Measurements from ENCODE around the gene SLC6A8.

Gene SLC6A8

DNA sequence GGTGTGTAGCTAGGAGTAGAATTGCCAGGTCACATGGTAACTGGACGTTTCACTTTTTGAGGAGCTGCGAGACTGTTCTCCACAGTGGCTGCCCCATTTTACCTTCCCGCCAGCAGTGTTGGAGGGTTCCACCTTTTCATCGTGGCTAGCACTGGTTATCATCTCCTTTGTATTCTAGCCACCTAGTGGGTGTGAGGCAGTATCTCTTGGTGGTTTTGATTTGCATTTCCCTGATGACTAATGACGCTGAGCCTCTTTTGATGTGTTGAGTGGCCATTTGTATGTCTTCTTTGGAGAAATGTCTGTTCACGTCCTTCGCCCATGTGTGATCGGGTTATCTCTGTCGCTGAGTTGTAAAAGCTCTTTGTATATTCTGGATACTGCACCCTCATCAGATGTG, 47.5 kb downstream of the SLC6A8 start:
- TF ChIP-seq, protein P1, sequence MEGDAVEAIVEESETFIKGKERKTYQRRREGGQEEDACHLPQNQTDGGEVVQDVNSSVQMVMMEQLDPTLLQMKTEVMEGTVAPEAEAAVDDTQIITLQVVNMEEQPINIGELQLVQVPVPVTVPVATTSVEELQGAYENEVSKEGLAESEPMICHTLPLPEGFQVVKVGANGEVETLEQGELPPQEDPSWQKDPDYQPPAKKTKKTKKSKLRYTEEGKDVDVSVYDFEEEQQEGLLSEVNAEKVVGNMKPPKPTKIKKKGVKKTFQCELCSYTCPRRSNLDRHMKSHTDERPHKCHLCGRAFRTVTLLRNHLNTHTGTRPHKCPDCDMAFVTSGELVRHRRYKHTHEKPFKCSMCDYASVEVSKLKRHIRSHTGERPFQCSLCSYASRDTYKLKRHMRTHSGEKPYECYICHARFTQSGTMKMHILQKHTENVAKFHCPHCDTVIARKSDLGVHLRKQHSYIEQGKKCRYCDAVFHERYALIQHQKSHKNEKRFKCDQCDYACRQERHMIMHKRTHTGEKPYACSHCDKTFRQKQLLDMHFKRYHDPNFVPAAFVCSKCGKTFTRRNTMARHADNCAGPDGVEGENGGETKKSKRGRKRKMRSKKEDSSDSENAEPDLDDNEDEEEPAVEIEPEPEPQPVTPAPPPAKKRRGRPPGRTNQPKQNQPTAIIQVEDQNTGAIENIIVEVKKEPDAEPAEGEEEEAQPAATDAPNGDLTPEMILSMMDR (IDR thresholded peaks at IDR 0.05; ENCODE audit: control insufficient read depth, insufficient read depth, low read depth, low read length, missing control alignments) = no peak
- H3K4me3 ChIP-seq (ENCODE audit: control insufficient read depth, low read depth, low read length) = no peak overlapping the region
- no peak for DNase-seq (ENCODE audit: low read depth)

DNA sequence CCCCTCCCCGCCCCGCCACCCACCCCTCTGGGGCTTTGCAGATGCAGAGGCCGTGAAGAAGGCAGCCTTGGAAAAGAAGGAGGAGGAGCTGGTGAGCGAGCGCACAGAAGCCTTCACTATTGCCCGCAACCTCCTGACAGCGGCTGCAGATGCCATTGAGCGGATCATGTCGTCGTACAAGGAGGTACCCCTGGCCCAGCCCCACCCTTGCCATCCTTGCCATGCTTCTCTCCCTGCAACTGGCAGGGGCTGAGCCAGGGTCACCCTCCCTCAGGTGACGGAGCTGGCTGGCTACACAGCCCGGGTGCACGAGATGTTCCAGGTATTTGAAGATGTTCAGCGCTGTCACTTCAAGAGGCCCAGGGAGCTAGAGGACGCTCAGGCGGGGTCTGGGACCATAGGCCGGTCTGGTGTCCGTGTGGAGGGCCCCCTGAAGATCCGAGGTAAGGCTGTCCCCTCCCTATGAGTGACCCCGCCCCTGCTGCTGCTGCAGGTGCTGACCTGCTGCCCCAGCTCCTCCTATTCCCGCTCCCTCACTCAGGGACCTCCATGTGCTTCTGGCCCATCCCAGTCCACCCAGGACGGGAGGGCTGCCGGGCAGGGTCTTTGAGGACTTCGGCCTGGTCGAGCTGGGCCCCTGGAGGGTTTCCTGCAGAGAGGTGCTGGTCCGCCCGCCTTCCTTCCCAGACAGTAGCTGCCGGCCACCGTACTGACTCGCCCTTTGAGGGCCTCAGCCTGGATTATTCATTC, 48.5 kb downstream of the SLC6A8 start:
- no peak for DNase-seq (ENCODE audit: low read depth)
- no peak overlapping the region for H3K4me3 ChIP-seq (ENCODE audit: control insufficient read depth, low read depth, low read length)
- TF ChIP-seq, protein P1 (IDR thresholded peaks at IDR 0.05; ENCODE audit: control insufficient read depth, insufficient read depth, low read depth, low read length, missing control alignments) = no peak

DNA sequence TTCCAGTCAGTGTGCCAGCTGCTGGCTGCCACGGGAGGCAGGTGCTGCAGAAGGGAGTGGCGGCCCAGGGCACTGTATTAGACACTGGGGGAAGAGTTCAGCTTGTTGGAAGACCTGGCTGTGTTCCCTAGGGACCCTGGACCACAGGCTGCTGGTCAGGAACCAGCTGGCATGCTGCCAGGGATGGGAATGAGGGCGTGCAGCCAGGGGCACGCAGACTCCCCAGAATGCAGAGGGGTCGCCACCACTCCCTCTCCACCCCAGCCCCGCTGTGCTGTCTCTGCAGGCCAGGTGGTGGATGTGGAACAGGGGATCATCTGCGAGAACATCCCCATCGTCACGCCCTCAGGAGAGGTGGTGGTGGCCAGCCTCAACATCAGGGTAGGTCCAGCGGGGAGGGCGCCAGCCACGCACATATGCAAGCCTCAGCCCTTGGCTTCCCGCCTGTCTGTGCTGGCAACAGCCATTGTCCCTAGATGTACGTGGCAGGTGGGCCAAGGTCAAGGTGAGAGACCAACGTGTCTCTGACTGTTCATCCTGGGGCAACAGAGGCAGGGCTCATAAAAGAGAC, 49.2 kb downstream of the SLC6A8 start:
- DNase-seq (ENCODE audit: low read depth) = no peak
- no peak overlapping the region for H3K4me3 ChIP-seq (ENCODE audit: control insufficient read depth, low read depth, low read length)
- TF ChIP-seq, protein P1 (IDR thresholded peaks at IDR 0.05; ENCODE audit: control insufficient read depth, insufficient read depth, low read depth, low read length, missing control alignments) = no peak

DNA sequence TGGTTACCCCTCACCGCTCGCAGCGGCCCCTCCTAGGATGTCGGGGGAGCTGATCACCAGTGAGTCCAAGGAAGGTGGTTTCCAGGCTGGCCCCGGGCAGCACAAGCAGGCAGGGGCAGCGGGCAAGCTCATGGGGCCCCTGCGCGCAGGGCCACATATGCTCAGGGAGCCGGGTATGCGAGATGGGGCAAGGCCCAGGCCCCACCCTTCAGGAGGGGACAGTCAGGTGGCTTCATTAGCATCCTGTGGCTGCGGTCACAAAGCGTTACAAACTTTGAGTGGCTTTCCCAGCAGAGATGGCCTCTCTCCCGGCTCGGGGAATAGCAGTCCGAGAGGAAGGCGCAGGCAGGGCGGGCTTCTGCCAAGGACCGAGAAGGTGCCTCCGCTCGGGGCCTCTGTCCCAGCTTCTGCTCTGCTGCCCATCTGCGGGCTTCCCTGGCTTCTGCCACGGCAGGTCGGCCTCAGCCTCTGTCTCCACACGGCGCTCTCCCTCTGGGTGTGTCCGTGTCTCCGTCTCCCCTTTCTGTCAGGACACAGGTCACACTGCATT, 50.4 kb downstream of the SLC6A8 start:
- no peak for DNase-seq (ENCODE audit: low read depth)
- H3K4me3 ChIP-seq (ENCODE audit: control insufficient read depth, low read depth, low read length) = no peak overlapping the region
- TF ChIP-seq, protein P1 (IDR thresholded peaks at IDR 0.05; ENCODE audit: control insufficient read depth, insufficient read depth, low read depth, low read length, missing control alignments) = no peak

DNA sequence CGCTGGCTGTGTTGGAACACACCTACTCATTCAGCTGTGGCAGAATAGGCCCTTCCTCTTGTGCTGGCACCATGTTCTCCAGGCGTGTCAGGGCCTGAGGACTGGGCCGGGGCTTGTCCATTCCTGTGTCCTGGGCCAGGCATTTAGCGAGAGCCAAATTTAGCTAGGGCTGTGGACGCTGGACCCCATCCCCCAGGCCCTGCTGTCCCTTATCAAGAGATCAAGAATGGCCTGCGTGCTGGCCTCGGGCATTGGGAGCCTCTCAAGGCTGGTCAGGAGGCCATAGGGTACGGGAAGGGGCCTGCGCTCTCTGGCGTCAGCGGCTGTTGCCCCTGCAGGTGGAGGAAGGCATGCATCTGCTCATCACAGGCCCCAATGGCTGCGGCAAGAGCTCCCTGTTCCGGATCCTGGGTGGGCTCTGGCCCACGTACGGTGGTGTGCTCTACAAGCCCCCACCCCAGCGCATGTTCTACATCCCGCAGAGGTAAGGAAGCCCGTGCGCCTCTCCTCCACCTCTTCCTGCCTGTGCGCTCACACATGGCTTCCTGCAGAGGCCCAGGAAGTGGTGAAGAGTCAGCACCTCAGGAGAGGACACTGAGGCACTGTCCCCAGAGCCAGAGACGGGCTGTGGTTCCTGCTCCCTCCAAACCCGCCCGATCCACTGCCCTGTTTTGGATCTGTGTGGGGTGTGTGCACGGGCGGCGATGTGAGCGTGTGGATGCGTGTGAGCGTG, 52.2 kb downstream of the SLC6A8 start:
- TF ChIP-seq, protein P1 (IDR thresholded peaks at IDR 0.05; ENCODE audit: control insufficient read depth, insufficient read depth, low read depth, low read length, missing control alignments) = no peak
- no peak for DNase-seq (ENCODE audit: low read depth)
- H3K4me3 ChIP-seq (ENCODE audit: control insufficient read depth, low read depth, low read length) = no peak overlapping the region

DNA sequence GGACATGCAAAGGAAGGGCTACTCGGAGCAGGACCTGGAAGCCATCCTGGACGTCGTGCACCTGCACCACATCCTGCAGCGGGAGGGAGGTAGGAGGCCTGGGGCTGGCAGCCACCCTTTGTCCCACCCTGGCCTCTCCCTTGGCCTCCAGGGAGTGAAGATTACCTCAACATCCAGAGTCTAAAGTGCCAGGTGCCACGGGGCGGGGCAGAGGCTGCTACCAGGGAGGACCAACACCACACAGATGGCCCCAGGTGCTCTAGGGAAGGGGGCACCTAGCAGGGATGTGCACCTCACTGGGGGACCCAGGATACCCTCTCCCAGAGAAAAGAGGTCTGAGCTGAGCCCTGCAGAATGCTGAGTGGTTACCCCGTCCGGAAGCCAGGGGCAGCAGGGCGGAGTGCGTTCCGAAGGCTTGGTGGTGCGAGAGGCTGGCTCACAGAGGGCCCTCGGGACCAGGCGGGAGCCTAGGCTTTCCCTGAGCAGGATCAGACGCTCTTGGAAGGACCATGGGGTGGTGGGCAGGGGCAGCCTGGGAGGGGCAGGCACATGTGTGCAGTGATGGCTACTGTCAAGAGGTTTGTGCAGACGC, 53.0 kb downstream of the SLC6A8 start:
- no peak overlapping the region for H3K4me3 ChIP-seq (ENCODE audit: control insufficient read depth, low read depth, low read length)
- DNase-seq (ENCODE audit: low read depth) = no peak
- TF ChIP-seq, protein P1 (IDR thresholded peaks at IDR 0.05; ENCODE audit: control insufficient read depth, insufficient read depth, low read depth, low read length, missing control alignments) = no peak

All from AG09309 (cell line).